Testis (tissue), 3 donors: ENCODE data around the gene PLB1. TPM values are rescaled to one million over a fixed set of nuclear protein-coding genes. Genes with fewer than 3 reads are reported as not detected.

ENCODE experiments used
- DNase-seq: peaks from one replicate; pipeline ENCODE4 v3.0.0-alpha.2; 2019
- H3K27ac ChIP-seq, 2 donors: fragments of 200-600 bp; sonication (generic); one replicate each; pipeline ENCODE4 v1.5.1; 2019
- H3K27me3 ChIP-seq: fragments of 200-600 bp; sonication (generic); one replicate; pipeline ENCODE4 v1.5.1; 2019
- H3K36me3 ChIP-seq: fragments of 200-600 bp; sonication (generic); one replicate; pipeline ENCODE4 v1.5.1; 2017; ENCODE audit warnings: low read depth; ENCODE audit errors: missing control alignments
- H3K4me1 ChIP-seq: fragments of 200-600 bp; sonication (generic); one replicate; pipeline ENCODE4 v1.5.1; 2019
- H3K4me3 ChIP-seq, 2 donors: fragments of 200-600 bp; sonication (generic); one replicate each; pipeline ENCODE4 v1.5.1; 2017 to 2019
- H3K9me3 ChIP-seq: fragments of 200-600 bp; sonication (generic); one replicate; pipeline ENCODE4 v1.5.1; 2017
- CTCF ChIP-seq, 3 experiments: fragments of 450-650 bp in 2 of 3; fragments of 200-600 bp in 1 of 3; sonication (generic) in 1 of 3; IDR thresholded peaks; one replicate each; pipeline ENCODE4 v1.5.1; 2016 to 2019; ENCODE audit warnings: antibody characterized with exemption in 3 of 3, mild to moderate bottlenecking in 2 of 3, moderate library complexity in 1 of 3
- POLR2A ChIP-seq: fragments of 450-650 bp; IDR thresholded peaks from one replicate; pipeline ENCODE4 v1.6.1; 2017; ENCODE audit warnings: antibody characterized with exemption, mild to moderate bottlenecking, moderate library complexity
- WGBS, 2 donors: methylation state at CpG; one replicate each; pipeline ENCODE4 v1.1.5; 2018; 5-methylcytosine and 5-hydroxymethylcytosine counted together
- intact Hi-C: fragments of 100-400 bp; cut with DNase I; formaldehyde crosslinking; loops from one replicate; pipeline ENCODE4 v1.15.1; 2023; ENCODE audit warnings: low total_unique reads
- polyA plus RNA-seq: library from polyadenylated mRNA; stranded (reverse); fragments of 350-450 nt; fragmentation: Illumina TruSeq; extraction: RNeasy Lipid Tissue Mini Kit (QIAGEN cat#74804); gene quantifications from one replicate; pipeline ENCODE4 v1.2.3, GENCODE V29; 2014; ENCODE audit warnings: low read depth, low replicate concordance; ENCODE audit not compliant: insufficient read depth
- total RNA-seq, 2 donors: library from RNA; depleted of rRNA; stranded (reverse); fragments of >200 nt; gene quantifications; one replicate each; pipeline ENCODE4 v1.2.3, GENCODE V29; 2016

The PLB1 gene
- total and polyA plus RNA-seq, 3 donors from 2014 or later = 7.6 to 10.9 (median 10.4) TPM

DNA sequence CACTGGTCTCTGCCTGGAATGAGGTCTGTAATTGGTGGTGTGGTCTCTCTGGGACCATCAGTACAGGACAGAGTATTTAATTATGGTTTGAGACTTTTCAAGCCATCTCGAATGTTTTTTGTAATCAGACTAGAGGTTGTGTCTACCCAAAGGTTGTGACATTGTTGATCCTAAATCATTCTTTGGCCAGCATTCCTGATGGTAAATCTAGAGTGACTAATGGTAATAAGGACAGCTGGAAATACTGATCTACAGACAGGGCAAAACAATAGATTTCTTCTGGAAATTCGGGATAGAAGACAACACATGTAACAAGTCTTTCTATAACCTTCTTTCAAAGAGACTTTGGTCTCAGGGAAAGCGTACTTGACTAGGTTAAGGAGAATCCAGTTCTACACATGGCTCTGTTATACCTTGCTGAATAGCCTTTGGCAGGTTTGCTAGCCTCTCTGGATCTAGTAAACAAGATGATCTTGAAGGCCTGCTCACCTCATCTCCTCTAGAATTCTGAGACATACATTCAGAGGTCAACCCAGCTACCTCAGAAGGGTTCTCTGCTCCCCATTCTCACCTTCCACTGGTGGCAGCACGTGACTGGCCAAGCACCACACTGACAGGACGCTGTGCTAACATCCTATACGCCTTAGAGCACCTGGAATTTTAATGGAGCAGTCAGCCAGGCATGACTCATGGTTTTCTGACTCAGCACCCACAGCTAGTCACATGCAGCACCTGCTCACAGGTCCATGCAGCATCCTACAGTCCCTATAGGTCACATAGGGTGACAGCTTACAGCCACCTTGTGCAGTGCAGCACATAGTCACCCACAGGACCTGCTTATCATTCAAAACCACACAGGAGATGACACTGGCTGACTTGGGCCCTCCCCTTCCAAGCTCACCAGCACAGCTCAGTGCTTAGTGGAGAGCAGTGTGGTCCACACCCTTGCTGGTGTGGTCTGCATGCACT lies 12.2 kb downstream of the PLB1 start:
- no peak for TF ChIP-seq CTCF (IDR thresholded peaks at IDR 0.05)
- no peak for TF ChIP-seq POLR2A

DNA sequence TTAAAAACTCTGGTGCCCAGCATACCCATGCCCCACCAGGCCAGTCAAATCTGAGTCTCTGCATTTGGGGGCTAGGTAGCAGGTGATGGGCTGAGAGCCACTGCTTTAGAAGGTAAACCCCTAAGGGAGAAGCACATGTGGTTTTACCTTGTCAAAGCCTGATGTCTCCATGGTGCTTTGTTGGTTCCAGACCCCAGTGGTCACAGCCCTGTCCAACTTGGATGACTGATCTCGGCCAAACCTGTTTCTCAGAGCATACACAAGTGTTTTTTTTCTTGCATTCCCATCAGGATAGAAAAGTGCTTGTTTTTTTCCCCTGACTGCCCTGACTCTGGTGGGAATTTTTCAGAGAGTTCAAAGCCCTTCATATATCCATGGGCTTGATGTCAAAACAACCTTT lies 13.5 kb downstream of the PLB1 start:
- H3K9me3 ChIP-seq = no peaks in the 10 kb centered on the region
- WGBS, 2 donors = 72 to 92% methylated on average over 1 of the region's 1 CpG
- H3K27me3 ChIP-seq = no peaks in the 10 kb centered on the region
- no peak overlapping the region for H3K27ac ChIP-seq
- no peak overlapping the region for H3K4me3 ChIP-seq
- DNase-seq = no peak
- no peak for TF ChIP-seq CTCF (IDR thresholded peaks at IDR 0.05)
- H3K4me1 ChIP-seq = no peaks in the 10 kb centered on the region
- H3K36me3 ChIP-seq = no peaks in the 10 kb centered on the region
- intact Hi-C loops = no loop called here

More for the DNA sequence above, 12.2 kb downstream of the PLB1 start:
- Histone ChIP-seq H3K36me3 (no peaks in the 10 kb centered on the region), H3K27me3 (no peaks in the 10 kb centered on the region), H3K27ac (no peak overlapping the region), H3K4me1 (no peaks in the 10 kb centered on the region), H3K9me3 (no peaks in the 10 kb centered on the region), H3K4me3 (no peak overlapping the region)
- intact Hi-C loops = no loop called here
- no peak for DNase-seq
- 91 to 95% methylated on average over 5 to 6 of the region's 6 CpGs for WGBS, 2 donors

DNA sequence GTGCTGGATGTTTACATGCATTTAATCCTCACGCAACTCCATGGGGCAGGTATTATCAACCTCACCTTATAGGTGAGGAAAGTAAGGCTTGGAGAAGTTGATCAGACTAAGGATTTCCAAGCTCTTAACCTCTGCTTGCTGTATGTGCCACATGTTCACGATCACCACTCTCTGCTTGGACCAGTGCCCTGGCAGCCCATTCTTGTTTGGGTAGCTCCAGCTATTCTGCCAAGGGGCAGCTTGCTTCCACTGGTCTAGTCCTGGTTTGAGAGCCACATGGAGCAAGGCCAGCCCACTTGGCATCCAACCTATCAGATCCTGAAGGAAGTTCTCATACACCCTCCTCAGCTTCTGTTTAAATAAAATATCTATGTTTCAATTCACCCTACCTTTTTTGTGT lies 14.3 kb downstream of the PLB1 start:
- no peak overlapping the region for H3K4me3 ChIP-seq
- intact Hi-C loops = no loop called here
- H3K27me3 ChIP-seq = no peaks in the 10 kb centered on the region
- no peak overlapping the region for H3K27ac ChIP-seq
- H3K36me3 ChIP-seq = no peaks in the 10 kb centered on the region
- H3K9me3 ChIP-seq = no peaks in the 10 kb centered on the region
- no peak for TF ChIP-seq CTCF (IDR thresholded peaks at IDR 0.05)
- TF ChIP-seq POLR2A = no peak
- 75 to 90% methylated on average over 2 of the region's 2 CpGs for WGBS, 2 donors
- no peaks in the 10 kb centered on the region for H3K4me1 ChIP-seq
- no peak for DNase-seq

DNA sequence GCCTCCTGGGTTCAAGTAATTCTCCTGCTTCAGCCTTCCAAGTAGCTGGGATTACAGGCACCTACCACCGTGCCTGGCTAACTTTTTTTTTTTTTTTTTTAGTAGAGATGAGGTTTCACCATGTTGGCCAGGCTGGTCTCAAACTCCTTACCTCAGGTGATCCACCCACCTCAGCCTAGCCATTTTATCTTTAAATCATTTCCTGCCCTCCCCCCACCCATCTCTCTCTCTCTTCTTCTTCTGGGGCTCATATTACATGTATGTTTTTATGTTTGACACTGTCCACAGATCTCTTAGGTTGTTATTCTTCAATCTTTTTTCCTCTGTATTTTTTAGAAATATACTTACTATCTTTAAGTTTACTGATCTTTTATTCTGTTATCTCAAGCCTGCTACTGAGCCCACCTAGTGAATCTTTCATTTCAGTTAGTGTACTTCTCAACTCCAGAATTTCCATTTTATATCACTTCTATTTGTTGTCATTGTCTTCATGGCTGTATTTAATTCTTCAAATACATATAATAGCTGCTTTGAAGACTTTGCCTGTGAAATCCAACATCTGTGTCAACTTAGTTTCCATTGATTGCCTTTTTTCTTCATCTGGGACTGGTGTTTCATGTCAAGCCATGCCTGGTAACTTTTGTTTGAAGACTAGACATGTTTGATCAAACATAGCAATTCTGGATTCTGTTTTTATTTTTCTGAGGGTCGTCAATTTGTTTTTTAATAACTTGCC lies 16.2 kb downstream of the PLB1 start:
- intact Hi-C loops = no loop called here
- WGBS, 2 donors = 88 to 96% methylated on average over 2 of the region's 2 CpGs
- H3K27ac ChIP-seq = no peak overlapping the region
- no peak for DNase-seq
- no peaks in the 10 kb centered on the region for H3K36me3 ChIP-seq
- TF ChIP-seq POLR2A = no peak
- TF ChIP-seq CTCF (IDR thresholded peaks at IDR 0.05) = no peak
- no peaks in the 10 kb centered on the region for H3K9me3 ChIP-seq
- no peaks in the 10 kb centered on the region for H3K27me3 ChIP-seq
- H3K4me1 ChIP-seq = no peaks in the 10 kb centered on the region
- no peak overlapping the region for H3K4me3 ChIP-seq
